ENCODE results near the gene SORT1.
"Not testable (repeated sequence)": the region's sequence is repeated elsewhere in the genome, so short reads cannot be mapped to it uniquely, and the experiment has no call there.

Gene SORT1

DNA sequence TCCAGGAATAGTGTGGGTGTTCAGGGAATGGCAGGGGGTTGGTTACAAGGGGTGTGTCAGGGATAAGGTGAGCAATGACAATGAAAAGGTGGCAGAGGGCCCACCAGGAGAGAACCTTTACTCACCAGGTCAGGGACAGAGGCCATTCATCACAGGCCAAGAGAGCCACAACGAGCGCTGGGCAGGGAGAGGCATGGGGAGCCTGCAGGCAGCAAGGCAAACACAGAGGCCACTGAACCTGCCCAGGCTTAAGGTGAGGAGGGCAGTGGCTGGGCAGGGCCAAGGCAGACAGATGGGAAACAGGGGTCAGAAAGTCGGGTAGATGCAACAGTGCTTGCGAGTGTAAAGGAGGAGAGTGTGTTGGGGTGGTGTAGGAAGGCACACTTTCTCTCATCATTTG, 62.6 kb downstream of the SORT1 start:
- no peak for DNase-seq

DNA sequence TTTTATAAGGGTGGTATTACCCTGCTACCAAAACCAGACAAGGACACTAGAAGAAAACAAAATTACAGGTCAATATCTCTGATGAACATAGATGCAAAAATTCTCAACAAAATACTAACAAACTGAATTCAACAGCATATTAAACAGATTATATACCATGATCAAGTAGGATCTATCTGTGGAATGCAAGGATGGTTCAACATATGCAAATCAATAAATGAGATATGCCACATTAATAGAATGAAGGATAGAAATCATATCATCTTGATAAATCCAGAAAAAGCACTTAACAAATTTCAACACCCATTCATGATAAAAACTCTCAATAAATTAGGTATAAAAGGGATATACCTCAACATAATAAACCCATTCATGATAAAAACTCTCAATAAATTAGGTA, 66.6 kb downstream of the SORT1 start:
- DNase-seq: no peak

DNA sequence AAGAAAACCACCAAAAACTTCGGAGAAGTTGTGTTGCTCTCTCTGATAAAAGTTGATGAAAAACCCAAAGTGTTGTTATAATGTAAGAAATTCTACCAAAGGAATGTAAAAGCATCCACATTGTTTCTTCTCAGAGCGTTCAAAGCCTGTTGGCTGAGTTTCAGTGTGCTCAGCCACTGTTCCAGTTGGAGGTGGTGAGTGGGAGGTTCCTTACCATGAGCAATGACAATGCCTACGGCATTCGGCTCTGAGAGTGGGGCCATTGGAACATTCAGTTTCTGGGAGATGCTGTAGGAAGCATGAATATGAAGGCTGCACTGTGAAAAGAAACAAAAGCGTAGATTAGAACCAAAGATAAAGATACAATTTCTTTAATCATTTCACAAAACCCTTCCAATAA, 70.4 kb downstream of the SORT1 start:
- DNase-seq: no peak

DNA sequence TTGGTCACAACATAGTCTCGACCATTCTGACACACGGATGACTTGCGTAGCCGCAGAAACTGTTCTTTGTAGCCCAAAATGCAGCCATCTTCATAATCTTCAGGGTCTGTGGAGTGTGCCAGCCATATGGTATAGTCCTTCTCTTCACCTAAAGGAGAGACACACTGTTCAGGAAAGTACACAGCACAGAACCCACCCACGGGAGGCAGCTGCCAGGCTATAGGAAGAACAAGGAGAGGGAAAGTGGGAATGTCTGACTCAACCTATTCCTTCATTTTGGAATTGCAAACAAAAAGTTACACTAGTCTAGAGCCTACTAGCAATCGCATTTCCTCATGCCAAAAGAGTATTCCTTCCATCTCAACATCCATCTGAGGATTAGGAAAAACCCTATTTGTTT, 74.7 kb downstream of the SORT1 start:
- DNase-seq: no peak

DNA sequence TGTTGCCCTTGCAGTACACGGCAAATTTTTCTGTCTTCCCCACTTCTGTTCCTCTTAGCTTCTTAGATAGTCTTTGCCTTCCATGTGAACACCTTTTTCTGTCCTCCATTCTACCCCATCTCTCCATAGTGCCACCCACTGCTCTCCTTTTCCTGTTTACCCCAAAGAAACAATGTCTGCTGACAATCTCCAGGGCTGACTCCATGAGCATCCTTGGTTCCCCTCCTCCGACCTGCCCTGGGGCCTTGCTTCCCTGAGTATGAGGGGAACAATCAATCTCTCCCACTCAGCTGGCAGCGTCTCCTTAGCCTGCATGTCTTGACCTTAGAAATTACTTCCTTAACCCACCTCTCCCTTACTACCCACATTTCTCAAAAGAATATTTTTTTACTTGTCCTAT, 78.6 kb downstream of the SORT1 start:
- no peak for DNase-seq

DNA sequence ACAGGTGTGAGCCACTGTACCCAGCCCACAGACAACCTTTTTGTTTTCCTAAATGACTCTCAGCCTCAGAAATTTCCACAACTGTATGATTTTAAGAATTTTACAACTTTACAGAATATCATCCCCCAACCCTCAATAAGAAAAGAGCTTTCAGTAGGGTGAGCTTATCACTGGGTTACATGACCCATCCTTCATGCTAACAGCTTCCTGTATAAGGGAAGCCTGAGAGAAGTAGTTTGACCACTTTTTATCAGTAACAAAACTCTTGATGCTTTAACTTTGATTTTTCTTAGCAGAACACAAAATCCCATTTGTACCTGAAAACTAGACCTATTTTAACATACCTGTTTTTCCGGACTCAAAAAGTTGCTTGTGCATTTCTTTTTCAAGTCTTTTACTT, 81.2 kb downstream of the SORT1 start:
- DNase-seq: no peak

DNA sequence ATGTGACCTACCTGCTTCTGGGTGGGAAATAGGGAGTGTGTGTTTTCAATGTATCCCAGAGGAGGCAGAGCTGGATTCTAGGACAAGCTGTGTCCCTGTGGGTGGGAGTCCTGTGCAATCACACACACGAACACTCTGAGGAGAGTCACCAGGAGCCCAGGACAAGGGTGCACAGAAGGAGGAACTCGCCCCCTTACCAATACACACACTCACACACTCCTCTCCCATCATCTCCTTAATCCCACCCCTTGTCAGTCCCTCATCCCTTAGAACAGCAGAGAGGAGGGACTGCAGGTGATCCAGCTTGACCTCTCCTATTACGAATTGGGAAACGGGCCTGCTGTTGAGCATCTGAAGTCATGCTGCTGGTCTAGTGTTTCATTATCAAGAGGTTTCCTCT, 82.4 kb downstream of the SORT1 start:
- DNase-seq: no peak

DNA sequence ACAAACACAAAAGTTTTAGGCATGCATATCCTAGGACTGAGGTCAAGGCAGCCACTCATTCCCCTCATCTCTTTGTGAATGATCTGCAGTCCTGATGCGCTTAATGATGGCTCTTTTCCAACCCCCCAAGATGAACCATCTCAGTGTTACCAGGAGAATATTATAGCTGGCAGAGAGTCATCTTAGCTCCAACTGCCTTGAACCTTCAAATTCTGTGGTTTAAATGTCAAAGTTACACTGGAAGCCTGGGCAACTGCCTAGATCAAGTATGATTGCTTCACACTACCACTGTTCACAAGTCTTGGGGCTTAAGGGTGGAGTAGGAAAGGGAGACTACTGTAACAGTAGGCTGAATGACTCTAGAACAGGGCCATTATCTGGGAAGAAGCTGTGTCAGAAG, 82.9 kb downstream of the SORT1 start:
- no peak for DNase-seq

DNA sequence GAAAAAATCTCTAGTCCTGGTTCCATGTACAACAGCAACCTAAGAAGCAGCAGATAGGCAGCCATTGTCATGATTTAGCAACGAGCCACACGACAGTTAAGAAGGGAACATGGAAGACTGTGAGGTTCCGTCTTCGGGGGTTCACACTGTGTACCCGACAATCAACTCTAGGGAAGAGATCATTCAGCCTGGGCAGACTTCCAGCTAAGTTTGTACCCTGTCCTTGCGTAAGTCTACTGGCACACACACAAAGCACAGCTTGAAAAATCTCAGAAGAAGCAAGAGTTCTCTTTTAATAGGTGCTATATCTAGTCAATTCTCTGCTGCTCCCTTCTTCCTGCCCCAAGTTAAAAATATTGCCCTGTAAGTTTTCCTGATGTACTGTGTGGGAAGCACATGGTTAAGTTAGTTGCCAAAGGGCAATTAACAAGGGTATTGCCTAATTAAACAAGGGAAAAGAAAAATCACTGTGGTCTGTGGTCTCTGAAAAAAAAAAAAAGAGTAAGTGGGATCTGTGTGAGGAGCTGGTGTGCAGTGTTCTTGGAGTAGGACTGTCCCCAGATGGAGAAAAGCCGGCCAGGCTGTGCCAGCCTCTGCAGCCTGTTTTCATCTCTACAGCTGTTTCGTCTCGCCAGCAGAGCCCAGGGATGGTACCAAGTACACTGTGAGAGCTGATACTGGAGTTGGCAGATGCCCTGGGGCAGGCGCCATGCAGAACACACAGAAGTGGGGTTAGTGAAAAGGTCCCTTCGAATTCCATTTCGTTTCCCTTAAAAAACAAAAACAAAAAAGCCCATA, 84.5 kb downstream of the SORT1 start:
- DNase-seq: no peak

DNA sequence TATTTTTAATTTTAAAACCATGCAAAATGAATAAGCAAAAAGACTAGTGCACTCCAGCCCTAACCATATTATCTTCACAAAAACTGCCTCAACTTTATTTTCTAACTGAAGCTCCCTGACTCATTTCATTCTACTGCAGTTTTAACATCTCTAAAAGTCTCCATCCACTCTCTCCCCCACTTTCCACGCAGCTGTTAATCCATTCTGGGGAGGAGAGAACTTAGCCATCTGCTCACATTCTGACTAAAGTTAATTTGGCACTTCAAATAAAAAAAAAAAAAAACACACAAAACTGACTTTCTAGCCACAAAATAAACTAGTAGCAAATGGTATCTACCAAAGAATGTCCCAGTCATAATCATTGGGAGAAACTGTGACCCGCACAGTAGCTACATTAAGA, 85.5 kb downstream of the SORT1 start:
- DNase-seq: no peak

DNA sequence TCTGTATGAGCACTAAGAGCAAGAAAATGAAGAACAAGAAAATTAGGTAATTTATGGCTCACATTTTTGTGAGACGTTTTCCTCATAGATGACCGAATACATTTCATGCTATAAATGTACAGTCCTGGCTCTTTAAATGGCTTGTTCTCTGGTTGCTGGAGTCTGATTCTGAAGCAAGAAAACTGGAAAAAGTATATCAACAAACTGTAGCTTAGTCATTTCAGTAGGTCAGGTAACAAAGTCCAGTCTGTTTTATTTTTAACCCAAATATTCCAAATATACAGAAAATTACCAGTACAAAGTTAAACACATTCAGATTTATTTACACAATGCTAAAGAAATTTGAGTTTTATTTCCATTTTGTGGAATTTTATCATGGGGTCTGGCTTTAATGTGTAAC, 88.4 kb downstream of the SORT1 start:
- DNase-seq: no peak

DNA sequence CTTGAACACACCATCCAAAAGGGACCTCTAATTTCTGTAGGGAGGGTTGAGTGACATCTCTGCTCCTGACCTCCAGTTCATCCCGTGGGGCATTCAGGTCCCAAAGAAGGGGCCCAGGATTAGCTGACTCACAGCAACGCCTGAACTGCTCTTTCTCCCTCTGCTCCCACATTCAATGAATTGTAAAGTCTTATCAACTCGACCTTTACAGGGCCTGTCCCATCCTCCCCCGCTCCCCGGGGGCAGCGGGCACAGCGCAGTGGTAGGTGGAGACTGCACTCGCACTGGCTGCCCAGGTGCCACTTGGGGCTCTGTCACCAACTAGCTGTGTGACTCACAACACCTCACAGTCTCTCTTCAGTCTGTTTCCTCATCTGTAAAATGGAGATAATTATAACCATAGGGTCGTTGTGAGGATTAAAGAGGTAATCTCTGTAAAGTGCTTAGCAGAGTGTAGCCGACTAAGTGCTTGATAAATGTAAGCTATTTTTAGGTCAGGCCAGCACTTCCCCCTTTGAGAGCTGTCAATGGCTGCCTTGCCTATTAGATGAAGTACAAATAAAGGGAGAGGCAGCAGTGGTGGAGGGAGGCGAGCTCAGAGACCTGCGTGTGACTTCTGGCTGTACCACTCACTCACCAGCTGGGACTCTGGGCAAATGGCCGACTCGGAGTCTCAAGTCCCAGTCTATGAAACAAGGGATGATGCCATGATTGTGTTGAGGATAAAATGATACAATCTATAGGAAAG, 90.3 kb downstream of the SORT1 start:
- DNase-seq: no peak

DNA sequence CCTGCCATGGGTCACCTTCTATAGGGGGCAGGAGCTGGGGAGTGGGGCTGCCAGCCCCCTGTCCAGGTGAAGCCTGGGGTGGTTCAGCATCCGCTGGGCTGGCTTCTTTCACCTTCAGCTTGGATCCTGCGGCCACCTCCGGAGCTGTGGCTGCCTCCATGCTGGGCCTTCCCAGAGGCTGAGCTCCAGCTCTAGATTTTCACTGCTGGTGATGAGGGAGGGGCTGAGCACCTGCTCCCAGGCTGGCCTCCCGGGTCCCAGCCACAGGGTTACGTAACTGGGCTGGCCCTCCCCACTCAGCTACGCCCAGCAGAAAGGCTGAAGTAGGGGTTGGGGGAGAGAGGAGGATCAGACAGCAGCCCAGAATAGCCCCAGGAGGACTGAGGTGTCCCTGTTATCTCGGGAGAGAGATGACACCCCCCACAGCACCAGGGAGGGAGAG, 90.9 kb downstream of the SORT1 start, which contains the start of gene MYBPHL:
Gene MYBPHL, minus strand, starts transcription at position 180 of the 442 bp plus-strand sequence. Its CDS starts 20 bp downstream, at position 160.
- no peak for DNase-seq

DNA sequence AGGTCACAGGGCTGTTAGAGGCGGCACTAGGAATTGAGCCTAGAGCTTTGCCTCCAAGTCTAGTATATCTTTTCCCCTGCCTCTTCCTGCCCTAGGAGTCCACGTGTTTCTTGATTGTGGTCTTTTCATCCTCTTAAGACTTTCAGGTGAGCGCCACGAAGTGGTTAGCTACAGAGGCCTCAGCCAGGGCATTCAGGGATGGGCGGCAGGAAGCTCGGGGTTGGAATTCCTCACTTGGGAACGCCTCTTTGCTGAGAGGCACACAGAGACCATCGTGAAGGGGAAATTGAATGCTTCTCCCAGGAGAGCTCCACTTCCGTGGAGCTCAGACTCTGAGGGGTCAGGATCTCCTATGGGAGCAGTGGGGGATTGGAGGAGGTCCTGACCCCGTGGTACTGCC, 91.7 kb downstream of the SORT1 start:
- DNase-seq: not testable (repeated sequence)

DNA sequence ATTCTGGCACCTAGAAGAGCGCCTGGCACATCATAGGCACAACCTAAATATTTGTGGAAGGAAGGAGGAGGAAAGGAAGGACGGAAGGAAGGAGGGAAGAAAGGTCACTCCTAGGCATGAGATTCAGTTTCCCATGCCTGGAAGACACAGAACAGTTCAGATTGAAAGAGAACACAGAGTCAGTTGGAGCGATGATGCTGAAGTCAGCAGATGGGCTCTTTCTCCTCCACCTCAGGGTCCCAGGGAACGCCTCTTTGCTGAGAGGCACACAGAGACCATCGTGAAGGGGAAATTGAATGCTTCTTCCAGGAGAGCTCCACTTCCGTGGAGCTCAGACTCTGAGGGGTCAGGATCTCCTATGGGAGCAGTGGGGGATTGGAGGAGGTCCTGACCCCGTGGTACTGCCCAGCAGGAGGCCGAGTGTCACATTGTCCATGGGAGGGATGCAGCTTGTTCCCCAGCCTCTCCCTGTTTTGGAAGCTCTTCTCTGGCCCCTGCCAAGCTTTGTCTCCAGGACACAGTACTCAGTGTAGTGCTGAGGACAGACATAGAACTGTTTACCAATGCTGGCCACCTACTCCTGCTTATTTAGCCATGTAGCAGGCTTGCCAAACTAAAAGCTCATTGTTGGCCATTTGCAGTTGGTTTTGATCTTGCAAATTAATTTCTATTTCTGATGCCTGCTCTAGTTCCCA, 93.3 kb downstream of the SORT1 start:
- DNase-seq: no peak

DNA sequence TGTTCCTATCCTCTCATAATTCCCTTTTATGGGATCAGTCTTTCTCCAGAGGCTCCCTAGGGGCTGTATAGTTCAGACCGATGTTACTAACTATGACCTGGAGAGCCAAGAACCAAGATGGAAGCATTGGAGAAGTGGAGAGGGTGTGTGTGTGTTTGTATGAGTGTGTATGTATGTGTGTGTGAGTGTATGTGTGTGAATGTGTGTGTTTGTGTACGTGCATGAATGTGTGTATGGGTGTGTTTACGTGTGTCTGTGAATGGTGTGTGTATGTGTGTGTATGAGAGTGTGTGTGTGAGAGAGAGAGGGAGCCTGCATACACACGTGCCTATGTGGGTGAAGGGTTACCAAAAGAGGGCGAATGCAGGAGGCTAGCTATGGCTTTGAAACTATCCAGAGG, 95.8 kb downstream of the SORT1 start:
- no peak for DNase-seq

DNA sequence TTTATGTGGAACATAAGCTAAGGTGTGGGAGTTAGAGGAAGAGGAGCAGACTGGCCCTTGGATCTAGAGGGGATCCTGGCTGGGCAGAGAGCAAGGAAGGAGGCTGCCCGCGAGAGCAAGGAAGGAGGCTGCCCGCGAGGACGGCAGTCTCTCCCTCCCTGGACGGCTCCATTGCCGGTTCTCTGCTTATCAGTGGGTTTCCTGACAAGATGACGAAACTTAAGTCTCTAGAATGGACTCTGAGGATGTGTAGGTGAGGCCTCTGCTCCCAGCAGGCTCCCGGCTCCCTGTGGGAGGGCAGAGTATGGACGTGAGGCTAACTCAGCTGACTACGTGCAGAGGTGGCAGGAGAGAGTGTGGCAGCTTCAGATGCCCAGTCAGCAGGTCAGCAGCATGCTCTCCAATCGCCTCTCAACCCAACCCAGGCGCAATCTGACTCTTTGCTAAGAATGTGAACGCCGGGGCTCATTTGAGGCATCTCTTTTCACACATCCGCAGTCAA, 97.0 kb downstream of the SORT1 start:
- DNase-seq: no peak

DNA sequence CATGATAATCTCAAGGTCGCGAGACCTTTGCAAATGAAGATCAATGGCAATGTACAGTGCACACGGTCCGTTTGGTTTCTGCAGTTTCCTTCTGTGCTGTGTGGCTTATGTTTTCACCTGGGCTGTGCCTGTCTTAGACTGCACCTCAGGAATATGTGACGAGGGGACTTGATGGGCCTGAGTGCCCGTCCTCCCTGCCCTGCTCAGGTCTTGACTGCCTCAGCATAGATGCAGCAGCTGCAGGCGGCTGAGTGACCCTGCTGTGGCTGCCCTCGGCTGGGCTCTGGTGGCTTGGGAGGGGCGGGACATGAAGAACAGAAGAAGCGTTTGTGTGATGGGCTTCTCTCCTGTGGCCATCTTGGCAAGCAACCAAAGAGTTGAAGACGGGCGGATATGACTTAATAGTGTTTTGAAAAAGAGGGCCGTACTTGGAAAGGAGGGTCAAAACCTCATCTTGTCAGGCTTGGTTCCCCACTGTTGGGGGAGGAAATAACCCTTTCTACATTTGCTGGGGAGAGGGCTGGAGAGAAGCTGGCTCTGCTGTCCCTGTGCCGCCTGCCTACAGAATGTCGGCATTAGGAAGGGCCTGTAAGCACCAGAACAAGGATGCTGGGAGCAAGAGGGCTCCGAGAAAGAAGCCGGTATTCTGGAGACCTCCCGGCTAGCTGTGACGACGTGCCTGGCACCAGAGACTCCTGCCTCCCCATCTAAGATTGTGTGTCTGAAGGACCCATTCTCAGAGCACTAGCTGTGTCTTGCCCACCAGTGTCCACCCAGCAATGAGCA, 98.0 kb downstream of the SORT1 start:
- DNase-seq: no peak

DNA sequence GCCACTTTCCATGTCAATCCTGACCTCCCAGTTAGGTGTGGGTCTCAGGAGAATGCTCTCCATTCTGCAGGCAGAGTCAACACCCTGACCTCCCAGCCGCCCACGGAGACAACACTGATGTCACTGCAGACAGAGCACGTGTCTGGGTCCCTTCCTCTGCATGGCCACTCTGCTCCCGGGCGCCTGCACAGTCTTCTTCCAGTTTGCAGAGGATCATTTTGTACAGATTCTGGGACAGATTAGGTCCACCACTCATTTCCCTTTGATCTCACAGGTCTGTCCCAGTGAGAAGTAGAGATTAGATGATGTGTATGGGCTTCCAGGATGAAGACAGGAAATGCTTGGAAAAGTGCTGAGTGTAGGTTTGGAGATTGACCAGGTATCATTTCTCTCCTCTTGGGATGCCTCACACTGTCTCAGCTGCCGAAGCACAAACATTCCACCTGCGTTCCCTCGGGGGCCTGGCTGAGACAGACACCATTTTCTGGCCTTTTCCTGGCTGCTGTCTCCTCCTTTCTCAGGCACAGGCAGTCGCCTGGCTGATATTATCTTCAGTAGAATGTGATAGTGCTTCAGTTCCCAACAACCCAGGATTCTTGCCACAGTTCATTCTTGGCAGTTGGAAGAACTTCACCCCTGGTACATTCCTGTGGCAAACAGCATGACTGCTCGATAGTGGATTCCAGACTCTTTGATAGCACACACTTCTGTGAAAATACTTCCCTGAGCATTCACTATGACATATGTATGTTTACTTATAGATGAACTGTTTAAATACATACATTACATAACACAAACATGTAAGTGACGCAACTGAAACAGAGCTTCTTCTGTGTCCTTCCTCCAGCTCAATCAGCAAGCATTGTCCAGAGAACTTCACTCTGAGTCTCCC, 98.8 kb downstream of the SORT1 start:
- no peak for DNase-seq

DNA sequence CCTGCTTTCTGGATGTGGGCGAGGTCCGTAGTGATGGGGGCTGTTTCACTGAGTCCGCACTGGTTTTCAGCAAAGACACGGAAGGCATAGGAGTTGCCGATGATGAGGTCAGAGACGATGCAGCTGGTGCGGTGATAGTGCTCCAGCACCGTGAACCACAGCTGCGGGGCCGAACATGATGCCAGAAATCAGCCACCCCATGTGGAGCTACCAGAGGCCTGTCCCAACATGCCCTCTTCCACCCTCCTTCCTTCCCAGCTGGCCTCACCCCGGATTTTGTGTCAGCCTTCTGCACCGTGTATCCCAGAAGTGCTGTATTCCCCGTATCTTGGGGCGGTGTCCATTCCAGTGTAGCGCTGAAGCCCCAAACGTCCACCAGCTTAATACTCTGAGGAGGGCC, 100.9 kb downstream of the SORT1 start:
- no peak for DNase-seq

DNA sequence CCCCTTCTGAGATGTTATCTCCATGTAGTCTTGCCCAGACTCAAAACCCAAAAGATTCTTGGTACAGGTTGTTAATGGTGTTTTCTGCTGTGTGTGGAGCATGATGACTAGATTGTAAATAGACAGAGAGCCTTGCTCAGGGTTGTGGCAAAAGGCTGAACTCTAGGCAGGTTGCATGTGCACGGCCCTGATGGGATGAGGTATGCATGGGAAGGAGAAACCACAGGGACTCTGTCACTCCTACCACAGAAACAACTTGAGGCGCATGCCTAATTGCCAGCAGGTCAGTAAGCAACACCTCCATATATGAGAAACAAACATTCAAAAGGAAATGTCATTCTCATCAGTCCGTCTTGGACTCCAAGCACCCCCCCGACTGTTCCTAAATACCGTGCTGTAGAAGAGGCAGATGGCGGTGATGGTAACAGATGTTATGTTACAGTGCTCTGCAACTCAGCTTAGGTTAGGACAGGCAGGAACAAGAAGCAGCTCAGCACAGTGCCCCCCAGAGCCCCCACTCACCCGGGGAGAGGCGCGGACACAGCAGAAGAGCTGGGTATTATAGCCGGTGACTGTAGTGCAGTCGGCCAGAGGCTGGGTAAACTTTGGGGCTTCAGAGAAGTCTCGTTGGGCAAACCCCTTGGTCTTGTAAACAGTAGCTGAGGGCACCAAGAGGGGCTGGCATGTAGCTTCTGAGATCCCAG, 101.9 kb downstream of the SORT1 start:
- no peak for DNase-seq
